SU-DHL-6 (cell line): ENCODE measurements around the gene PMPCB.
A peak's percentile ranks its signal among the peaks of the same experiment; 100 is the strongest.

ENCODE experiments used
- H2AFZ ChIP-seq: fragments of 200-600 bp; sonication (generic); 2 replicates; pipeline ENCODE4 v1.6.1; 2014; ENCODE audit warnings: low read depth, mild to moderate bottlenecking, moderate library complexity, mixed read lengths, antibody characterized with exemption, low read length; ENCODE audit not compliant: severe bottlenecking
- H3F3A ChIP-seq: fragments of 200-600 bp; shearing (Covaris generic); 2 replicates; pipeline ENCODE4 v1.6.0; 2016; ENCODE audit warnings: antibody characterized with exemption, mild to moderate bottlenecking; ENCODE audit not compliant: insufficient read depth
- H3K27ac ChIP-seq: fragments of 200-600 bp; sonication (generic); 2 replicates; pipeline ENCODE4 v1.5.1; 2016; ENCODE audit warnings: low read depth, mild to moderate bottlenecking, low read length, moderate library complexity, mixed read lengths
- H3K27me3 ChIP-seq: fragments of 200-600 bp; sonication (generic), shearing (Covaris generic); 2 replicates; pipeline ENCODE4 v1.6.0; 2014; ENCODE audit warnings: mild to moderate bottlenecking, low read length
- H3K36me3 ChIP-seq: fragments of 200-600 bp; sonication (generic); 2 replicates; pipeline ENCODE4 v1.6.1; 2014; ENCODE audit warnings: mild to moderate bottlenecking, low read length, mixed read lengths
- H3K4me2 ChIP-seq: fragments of 300-600, 200-600 bp; shearing (Covaris generic), sonication (generic); 2 replicates; pipeline ENCODE4 v1.6.0; 2014; ENCODE audit warnings: low read length, low read depth, mild to moderate bottlenecking; ENCODE audit not compliant: poor library complexity, severe bottlenecking
- H3K4me3 ChIP-seq: fragments of 200-600 bp; sonication (generic); 2 replicates; pipeline ENCODE4 v1.5.1; 2014; ENCODE audit warnings: antibody characterized with exemption, low read length, mild to moderate bottlenecking, mixed read lengths; ENCODE audit not compliant: insufficient read depth, poor library complexity, severe bottlenecking
- H3K79me2 ChIP-seq: fragments of 200-600 bp; sonication (generic); 2 replicates; pipeline ENCODE4 v1.6.1; 2014; ENCODE audit warnings: mild to moderate bottlenecking, low read length, moderate library complexity; ENCODE audit not compliant: insufficient read depth
- H3K9ac ChIP-seq: fragments of 200-600 bp; sonication (generic); 2 replicates; pipeline ENCODE4 v1.7.0; 2014; ENCODE audit warnings: mild to moderate bottlenecking, low read length
- H3K9me2 ChIP-seq: fragments of 200-600 bp; sonication (generic); replicated peaks from 2 replicates; pipeline ENCODE4 v1.6.1; 2014; ENCODE audit warnings: low read length; ENCODE audit not compliant: insufficient read depth
- H3K9me3 ChIP-seq: fragments of 200-600 bp; sonication (generic); 2 replicates; pipeline ENCODE4 v1.6.1; 2014; ENCODE audit warnings: low read length, mixed read lengths; ENCODE audit not compliant: insufficient read depth
- H4K20me1 ChIP-seq: fragments of 200-600 bp; sonication (generic); 2 replicates; pipeline ENCODE4 v1.6.1; 2014; ENCODE audit warnings: low read depth, mild to moderate bottlenecking, antibody characterized with exemption, low read length, moderate library complexity, mixed read lengths
- CTCF ChIP-seq: fragments of 200-600 bp; sonication (generic); IDR thresholded peaks from one replicate; pipeline ENCODE4 v1.5.1; 2017; ENCODE audit warnings: antibody characterized with exemption, mild to moderate bottlenecking, low read length, moderate library complexity; ENCODE audit not compliant: insufficient read depth, poor library complexity, severe bottlenecking
- EZH2phosphoT487 ChIP-seq: fragments of 200-600 bp; sonication (generic), shearing (Covaris generic); conservative IDR thresholded peaks from 2 replicates; pipeline ENCODE4 v1.6.1; 2018; ENCODE audit warnings: mild to moderate bottlenecking, antibody characterized with exemption, low read length, moderate library complexity, mixed read lengths

Gene PMPCB

GRCh38 chr7:103293526-103293925 lies 3.7 kb upstream of the PMPCB start:
- Histone ChIP-seq H2AFZ (no peak overlapping the region), H3K79me2 (peaks cover 13% of the 10 kb centered on the region), H3K4me3 (no peak overlapping the region), H3K27ac (no peak overlapping the region), H3K9ac (no peak overlapping the region), H3K36me3 (no peaks in the 10 kb centered on the region; the same call in 1 of the 2 replicates), H4K20me1 (no peaks in the 10 kb centered on the region), H3F3A (no peaks in the 10 kb centered on the region), H3K9me3 (no peaks in the 10 kb centered on the region), H3K4me2 (no peak overlapping the region), H3K9me2 (no peaks in the 10 kb centered on the region), H3K27me3 (no peaks in the 10 kb centered on the region)
- no peak for TF ChIP-seq EZH2phosphoT487
- no peak for TF ChIP-seq CTCF

DNA sequence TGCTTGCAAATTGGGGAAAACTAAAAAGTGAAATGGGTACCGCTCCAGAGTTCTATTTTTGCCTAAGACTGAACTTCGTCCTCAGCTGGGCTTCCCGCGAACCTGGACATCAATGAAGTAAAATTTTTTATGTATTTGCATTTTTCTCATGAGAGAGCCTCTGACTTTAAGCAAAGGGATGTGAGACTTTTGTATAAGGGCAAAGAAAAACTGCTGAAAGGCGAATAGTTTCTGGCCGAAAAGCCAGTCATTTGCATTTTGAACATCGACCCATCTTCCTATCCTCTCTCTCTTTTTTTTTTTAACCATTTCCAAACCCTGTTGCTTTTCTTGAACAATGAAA lies 573 bp downstream of the PMPCB start:
- H3F3A ChIP-seq: no peaks in the 10 kb centered on the region
- H3K36me3 ChIP-seq: peaks cover 29% of the 10 kb centered on the region
- H3K4me3 ChIP-seq: peak overlapping the region; percentile 86
- TF ChIP-seq CTCF (no peak), EZH2phosphoT487 (no peak)
- peaks cover 42% of the 10 kb centered on the region for H3K79me2 ChIP-seq
- H3K9me2 ChIP-seq: no peaks in the 10 kb centered on the region
- H3K27ac ChIP-seq: peak overlapping the region; percentile 53
- no peaks in the 10 kb centered on the region for H3K9me3 ChIP-seq
- H3K4me2 ChIP-seq: peak overlapping the region; percentile 98
- peak overlapping the region; percentile 79 for H3K9ac ChIP-seq
- H3K27me3 ChIP-seq: no peaks in the 10 kb centered on the region
- peaks cover 3% of the 10 kb centered on the region; the same call in 1 of the 2 replicates for H4K20me1 ChIP-seq
- peak overlapping the region; percentile 78 for H2AFZ ChIP-seq

DNA sequence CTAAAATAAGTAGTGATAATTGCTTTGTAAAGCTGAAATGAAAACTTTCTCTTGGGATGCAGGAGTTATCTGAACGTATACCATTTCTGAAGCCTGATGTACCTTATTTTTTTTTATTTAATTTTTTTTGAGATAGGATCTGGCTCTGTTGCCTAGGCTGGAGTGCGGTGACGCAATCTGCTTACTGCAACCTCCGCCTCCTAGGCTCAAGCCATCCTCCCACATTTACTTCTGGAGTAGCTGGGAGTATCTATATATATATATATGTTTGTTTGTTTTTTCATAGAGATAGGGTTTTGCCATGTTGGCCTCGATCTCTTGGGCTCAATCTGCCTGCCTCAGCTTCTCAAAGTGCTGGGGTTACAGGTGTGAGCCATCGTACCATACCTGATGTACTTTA lies 2.4 kb downstream of the PMPCB start:
- H3K9me3 ChIP-seq: no peaks in the 10 kb centered on the region
- H3K36me3 ChIP-seq: peaks cover 43% of the 10 kb centered on the region
- no peaks in the 10 kb centered on the region for H3K27me3 ChIP-seq
- TF ChIP-seq EZH2phosphoT487: no peak
- no peak for TF ChIP-seq CTCF
- peaks cover 3% of the 10 kb centered on the region; the same call in 1 of the 2 replicates for H4K20me1 ChIP-seq
- H3K9me2 ChIP-seq: no peaks in the 10 kb centered on the region
- H3K27ac ChIP-seq: no peak overlapping the region
- H3K79me2 ChIP-seq: peaks cover 42% of the 10 kb centered on the region
- H3F3A ChIP-seq: no peaks in the 10 kb centered on the region
- no peak overlapping the region for H3K9ac ChIP-seq
- no peak overlapping the region for H3K4me3 ChIP-seq
- no peak overlapping the region for H2AFZ ChIP-seq
- H3K4me2 ChIP-seq: no peak overlapping the region
